Renal pelvis (tissue), 4 donors: ENCODE results near the gene MTCH1. TPM values are rescaled to one million over a fixed set of nuclear protein-coding genes. Genes with fewer than 3 reads are reported as not detected.
A peak's percentile ranks its signal among the peaks of the same experiment; 100 is the strongest.

Experiments
- DNase-seq: peaks from one replicate; pipeline ENCODE4 v3.0.0-alpha.2; 2013
- polyA plus RNA-seq, 3 donors: library from polyadenylated mRNA; unstranded; fragments of 120-200 nt; gene quantifications; one replicate each; pipeline ENCODE4 v1.2.1, GENCODE V29; 2013; ENCODE audit not compliant: insufficient read length in 3 of 3

MTCH1 gene
- polyA plus RNA-seq, 3 donors: 156 to 182 (median 173) TPM

- DNase-seq: no peak
These were observed 36.3 kb upstream of the MTCH1 start for GRCh38 chr6:37022135-37022863.

GRCh38 chr6:37021356-37022129 lies 35.5 kb upstream of the MTCH1 start:
- DNase-seq: no peak

GRCh38 chr6:37020812-37021211 lies 34.8 kb upstream of the MTCH1 start:
- no peak for DNase-seq

GRCh38 chr6:37020381-37020780 lies 34.4 kb upstream of the MTCH1 start:
- no peak for DNase-seq

GRCh38 chr6:37019065-37019450 lies 33.1 kb upstream of the MTCH1 start:
- no peak for DNase-seq

- peak; percentile 88 for DNase-seq
These were observed 32.4 kb upstream of the MTCH1 start for GRCh38 chr6:37018198-37019064.

- no peak for DNase-seq
These were observed 31.7 kb upstream of the MTCH1 start for GRCh38 chr6:37017606-37018197.

- DNase-seq: no peak
These were observed 31.0 kb upstream of the MTCH1 start for GRCh38 chr6:37016995-37017394.

- no peak for DNase-seq
These were observed 29.5 kb upstream of the MTCH1 start for GRCh38 chr6:37015532-37015931.

GRCh38 chr6:37014667-37015066 lies 28.7 kb upstream of the MTCH1 start:
- no peak for DNase-seq

GRCh38 chr6:37013516-37014491 lies 27.8 kb upstream of the MTCH1 start:
- DNase-seq: no peak

GRCh38 chr6:37011656-37012378 lies 25.8 kb upstream of the MTCH1 start:
- no peak for DNase-seq

GRCh38 chr6:37010402-37010892 lies 24.5 kb upstream of the MTCH1 start:
- no peak for DNase-seq

GRCh38 chr6:37008484-37009465 lies 22.8 kb upstream of the MTCH1 start:
- no peak for DNase-seq

GRCh38 chr6:37007340-37008043 lies 21.5 kb upstream of the MTCH1 start:
- no peak for DNase-seq

GRCh38 chr6:37006793-37007339 lies 20.9 kb upstream of the MTCH1 start:
- no peak for DNase-seq

GRCh38 chr6:37005827-37006567 lies 20.0 kb upstream of the MTCH1 start:
- DNase-seq: no peak
